OCI-LY3 (cell line): ENCODE results near the gene ARHGAP6.

Source experiments
- CTCF ChIP-seq: fragments of 200-600, 300-600 bp; sonication (generic); IDR thresholded peaks from 2 replicates; pipeline ENCODE4 v1.5.1; 2014; ENCODE audit warnings: antibody characterized with exemption, low read length, low read depth
- EZH2phosphoT487 ChIP-seq: fragments of 200-600 bp; shearing (Covaris generic); IDR thresholded peaks from 2 replicates; pipeline ENCODE4 v1.6.1; 2018; ENCODE audit warnings: antibody characterized with exemption, mixed run types, low read depth

- no peak for TF ChIP-seq CTCF
- TF ChIP-seq EZH2phosphoT487: no peak
Measured at GRCh38 chrX:11688201-11688600, 22.5 kb upstream of the ARHGAP6 start.
